Stimulated activated CD8-positive, alpha-beta memory T cell treated with anti-CD3 and anti-CD28 coated beads, Interleukin-7, amount 100 ng/mL, for 1 hour (primary cell): ENCODE data around the gene KRAS.

Source experiments
- DNase-seq, 2 donors: peaks; one replicate each; pipeline ENCODE4 v3.0.0-alpha.2; 2020; ENCODE audit warnings: low read depth in 2 of 2

The KRAS gene

GRCh38 chr12:25195056-25195971, 55.4 kb downstream of the KRAS start, which contains the start of the genes DNAI7 and ETFRF1:
TSS of gene DNAI7 (minus strand) at chr12:25195160. CDS start at chr12:25195078, 82 bp downstream.
TSS of gene ETFRF1 (plus strand) at chr12:25195237. CDS start at chr12:25203957, 8,720 bp downstream.
- DNase-seq, result peak; percentile 91 to 95

DNA sequence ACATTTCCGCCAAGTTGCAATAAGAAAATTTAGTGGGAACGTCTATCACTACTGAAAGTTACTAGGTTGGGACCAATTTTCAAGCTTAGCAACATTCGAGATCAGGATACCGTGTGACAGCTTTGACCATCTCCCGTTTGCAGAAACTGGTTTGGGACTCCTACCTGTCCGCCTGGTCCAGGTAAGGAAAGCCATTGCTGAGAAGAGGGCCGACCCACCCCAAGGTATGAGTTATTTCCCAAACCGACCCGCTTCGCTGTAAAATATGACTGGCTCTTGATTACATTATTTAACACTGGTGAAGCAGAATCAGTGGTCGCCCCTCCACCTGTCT, 56.0 kb downstream of the KRAS start:
- no peak for DNase-seq

DNA sequence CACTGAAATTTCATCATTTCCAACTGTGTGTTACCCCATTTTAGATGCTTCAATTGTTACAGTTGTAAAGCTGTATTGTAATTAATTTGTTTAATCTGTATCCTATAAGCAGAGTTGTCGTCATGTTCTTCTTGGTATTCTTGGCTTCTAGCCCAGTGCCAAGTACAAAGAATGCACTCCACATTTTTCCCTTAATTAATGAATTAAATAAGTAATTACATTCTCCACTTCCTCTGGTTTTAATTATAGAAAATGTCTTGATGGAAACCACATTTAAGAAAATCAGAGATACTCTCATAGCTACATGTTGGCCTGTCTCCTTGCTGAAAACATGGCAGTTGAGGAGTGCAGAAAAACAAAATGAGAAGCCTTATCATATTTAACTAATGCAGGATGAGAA, 56.5 kb downstream of the KRAS start:
- no peak for DNase-seq

GRCh38 chr12:25190793-25191192, 59.9 kb downstream of the KRAS start:
- no peak for DNase-seq

GRCh38 chr12:25189656-25190055, 61.1 kb downstream of the KRAS start:
- DNase-seq, result no peak

GRCh38 chr12:25187781-25188180, 62.9 kb downstream of the KRAS start:
- no peak for DNase-seq

GRCh38 chr12:25186788-25187402, 63.8 kb downstream of the KRAS start:
- no peak for DNase-seq

GRCh38 chr12:25186038-25186787, 64.5 kb downstream of the KRAS start:
- no peak for DNase-seq

- DNase-seq, result no peak
Observed at GRCh38 chr12:25184132-25184531, 66.6 kb downstream of the KRAS start.

- no peak for DNase-seq
Observed at GRCh38 chr12:25182765-25183164, 68.0 kb downstream of the KRAS start.

DNA sequence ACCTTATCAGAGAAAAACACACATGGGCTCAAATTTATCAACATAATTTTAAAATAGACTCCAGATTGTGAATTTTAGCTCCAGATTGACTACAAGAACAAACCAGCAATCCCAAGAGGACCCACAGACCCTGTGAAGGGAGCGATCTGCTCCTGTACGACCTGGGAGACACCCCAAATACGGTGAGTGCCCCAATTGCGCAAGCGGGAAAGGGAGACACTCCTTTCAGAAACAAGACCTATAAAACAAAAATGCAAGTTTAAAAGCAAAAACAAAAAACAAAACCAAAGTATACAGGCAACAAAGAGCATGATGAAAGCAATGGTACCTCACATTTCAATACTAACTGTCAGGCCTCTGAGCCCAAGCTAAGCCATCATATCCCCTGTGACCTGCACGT, 87.9 kb downstream of the KRAS start:
- no peak for DNase-seq

GRCh38 chr12:25156061-25156460, 94.7 kb downstream of the KRAS start:
- DNase-seq, result no peak

- no peak for DNase-seq
Observed at GRCh38 chr12:25155022-25155576, 95.6 kb downstream of the KRAS start.
